Subcutaneous abdominal adipose tissue (tissue), 5 donors: ENCODE measurements around the gene URI1.

ENCODE experiments used
- H3K27ac ChIP-seq: one replicate; pipeline ENCODE4 v1.7.0; 2013; ENCODE audit warnings: low read depth, mild to moderate bottlenecking, inconsistent platforms, low read length, moderate library complexity
- H3K27me3 ChIP-seq, 5 donors: one replicate each; pipeline ENCODE4 v1.7.0; 2013; ENCODE audit warnings: low read length in 5 of 5, inconsistent platforms in 1 of 5; ENCODE audit not compliant: control insufficient read depth in 5 of 5, insufficient read depth in 4 of 5
- H3K36me3 ChIP-seq, 5 donors: one replicate each; pipeline ENCODE4 v1.7.0; 2013; ENCODE audit warnings: low read length in 5 of 5; ENCODE audit not compliant: control insufficient read depth in 5 of 5, insufficient read depth in 5 of 5
- H3K4me1 ChIP-seq, 5 donors: one replicate each; pipeline ENCODE4 v1.7.0; 2013; ENCODE audit warnings: low read length in 5 of 5, mild to moderate bottlenecking in 3 of 5, moderate library complexity in 1 of 5; ENCODE audit not compliant: control insufficient read depth in 5 of 5, insufficient read depth in 5 of 5
- H3K4me3 ChIP-seq, 5 donors: one replicate each; pipeline ENCODE4 v1.7.0; 2013; ENCODE audit warnings: low read length in 5 of 5, low read depth in 1 of 5
- H3K9ac ChIP-seq, 5 donors: one replicate each; pipeline ENCODE4 v1.7.0; 2013; ENCODE audit warnings: low read length in 5 of 5, mild to moderate bottlenecking in 4 of 5, moderate library complexity in 3 of 5
- H3K9me3 ChIP-seq, 5 donors: one replicate each; pipeline ENCODE4 v1.7.0; 2013; ENCODE audit warnings: low read length in 5 of 5; ENCODE audit not compliant: control insufficient read depth in 5 of 5
- donor health status: healthy.
- donor health status: healthy.
- donor health status: healthy.
- donor health status: healthy.
- donor health status: healthy.

URI1 gene

DNA sequence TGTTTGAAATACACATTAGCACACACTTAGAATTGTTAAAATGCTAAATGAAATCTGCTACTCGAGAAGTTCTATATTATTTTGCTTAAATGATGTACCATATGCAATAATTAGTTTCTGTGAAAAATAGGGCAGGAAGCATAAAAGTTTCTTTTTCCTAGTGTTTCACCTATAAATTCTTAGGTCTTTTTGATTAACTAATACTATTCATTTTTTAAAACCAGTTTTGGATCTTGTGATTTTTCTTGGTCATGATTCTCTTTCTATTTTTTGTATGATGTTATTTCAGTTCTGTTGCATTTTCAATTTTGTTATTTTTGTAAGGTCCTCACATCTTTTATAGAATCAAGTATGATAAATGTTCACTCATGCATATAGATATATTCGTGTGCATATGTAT, 66.1 kb downstream of the URI1 start:
- H3K9me3 ChIP-seq = no peaks in the 10 kb centered on the region
- no peak overlapping the region for H3K27ac ChIP-seq
- peaks cover 21 to 36% (median 32%) of the 10 kb centered on the region in 5 donors for H3K36me3 ChIP-seq

DNA sequence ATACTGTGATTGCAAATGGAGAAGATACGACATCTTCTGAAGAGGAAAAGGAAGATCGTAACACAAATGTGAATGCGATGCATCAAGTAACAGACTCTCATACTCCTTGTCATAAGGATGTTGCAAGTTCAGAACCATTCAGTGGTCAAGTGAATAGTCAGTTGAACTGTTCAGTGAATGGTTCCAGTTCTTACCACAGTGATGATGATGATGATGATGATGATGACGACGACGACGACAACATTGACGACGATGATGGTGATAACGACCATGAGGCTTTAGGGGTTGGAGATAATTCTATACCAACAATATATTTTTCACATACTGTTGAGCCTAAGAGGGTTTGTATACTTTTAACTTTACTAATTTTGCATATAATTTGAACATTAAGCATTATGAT, 67.0 kb downstream of the URI1 start:
- peaks cover 21 to 38% (median 32%) of the 10 kb centered on the region in 5 donors for H3K36me3 ChIP-seq
- H3K9ac ChIP-seq = no peak overlapping the region
- no peak overlapping the region for H3K4me3 ChIP-seq
- H3K4me1 ChIP-seq = no peaks in the 10 kb centered on the region
- no peak overlapping the region for H3K27ac ChIP-seq
- H3K27me3 ChIP-seq = no peaks in the 10 kb centered on the region
- no peaks in the 10 kb centered on the region for H3K9me3 ChIP-seq

More for the DNA sequence above, 66.1 kb downstream of the URI1 start:
- Histone ChIP-seq H3K4me1 (no peaks in the 10 kb centered on the region), H3K9ac (no peak overlapping the region), H3K27me3 (no peaks in the 10 kb centered on the region), H3K4me3 (no peak overlapping the region)

DNA sequence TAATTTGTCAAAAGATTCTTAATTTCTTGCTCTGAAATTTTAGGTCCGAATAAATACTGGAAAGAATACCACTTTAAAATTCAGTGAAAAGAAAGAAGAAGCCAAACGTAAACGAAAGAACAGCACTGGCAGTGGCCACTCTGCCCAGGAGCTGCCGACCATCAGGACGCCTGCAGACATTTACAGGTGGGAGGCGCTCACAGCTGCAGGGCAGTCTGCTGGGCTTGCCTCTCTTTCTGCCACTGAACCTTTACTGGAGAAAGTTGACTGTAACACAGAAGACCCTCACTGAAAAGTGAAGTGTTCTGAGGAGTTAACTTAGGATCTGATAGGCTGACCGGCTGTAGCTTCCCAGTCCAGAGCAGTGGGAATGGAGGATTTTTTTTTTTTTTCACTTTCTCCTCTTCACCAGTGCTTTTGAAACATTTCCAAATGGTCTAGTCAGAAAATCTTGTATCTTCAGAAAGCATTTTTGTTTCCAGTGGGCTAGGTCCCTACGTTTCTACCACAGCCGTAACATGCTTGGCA, 69.1 kb downstream of the URI1 start:
- Histone ChIP-seq H3K4me1 (no peaks in the 10 kb centered on the region), H3K9ac (no peak overlapping the region), H3K9me3 (no peaks in the 10 kb centered on the region), H3K27ac (no peak overlapping the region), H3K36me3 (peaks cover 25 to 42% (median 39%) of the 10 kb centered on the region in 5 donors), H3K27me3 (no peaks in the 10 kb centered on the region), H3K4me3 (no peak overlapping the region)

DNA sequence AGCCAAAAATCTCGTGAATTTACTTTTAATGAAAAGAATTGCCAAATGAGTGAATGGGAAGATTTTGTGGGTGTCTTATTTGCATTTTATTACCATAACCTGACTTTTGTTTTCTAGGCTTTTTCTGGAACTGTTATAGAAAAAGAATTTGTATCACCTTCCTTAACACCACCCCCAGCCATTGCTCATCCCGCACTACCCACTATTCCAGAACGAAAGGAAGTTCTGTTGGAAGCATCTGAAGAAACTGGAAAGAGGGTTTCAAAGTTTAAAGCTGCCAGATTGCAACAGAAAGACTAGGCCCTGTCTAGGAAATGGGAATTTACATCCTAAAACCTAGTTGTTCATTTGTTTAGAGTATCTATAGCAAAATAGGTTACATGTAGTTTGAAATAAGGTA, 72.7 kb downstream of the URI1 start:
- Histone ChIP-seq H3K27ac (no peak overlapping the region), H3K4me1 (no peaks in the 10 kb centered on the region), H3K27me3 (no peaks in the 10 kb centered on the region), H3K9ac (no peak overlapping the region), H3K9me3 (no peaks in the 10 kb centered on the region), H3K36me3 (peaks cover 17 to 34% (median 26%) of the 10 kb centered on the region in 5 donors), H3K4me3 (no peak overlapping the region)

DNA sequence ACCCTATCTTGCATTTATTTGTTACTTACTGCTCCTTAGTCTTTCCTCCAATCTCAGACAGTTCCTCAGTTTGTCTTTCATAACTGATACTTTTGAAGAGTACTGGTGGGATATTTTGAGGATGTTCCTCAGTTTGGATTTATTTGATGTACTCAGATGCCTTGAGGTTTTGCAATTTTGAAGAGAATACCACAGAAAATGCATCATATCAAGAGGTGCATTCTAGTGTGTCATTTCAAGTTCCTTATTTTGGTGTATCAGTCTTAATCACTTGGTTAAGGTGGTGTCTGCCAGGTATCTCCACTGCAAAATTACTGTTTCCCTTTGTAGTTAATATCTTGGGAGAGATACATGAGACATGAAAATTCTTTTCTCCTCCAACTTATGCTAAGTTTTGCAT, 75.1 kb downstream of the URI1 start:
- H3K9ac ChIP-seq = no peak overlapping the region
- no peaks in the 10 kb centered on the region for H3K4me1 ChIP-seq
- no peak overlapping the region for H3K4me3 ChIP-seq
- H3K36me3 ChIP-seq = peaks cover 12 to 21% (median 13%) of the 10 kb centered on the region in 5 donors
- no peaks in the 10 kb centered on the region for H3K27me3 ChIP-seq
- no peak overlapping the region for H3K27ac ChIP-seq
- H3K9me3 ChIP-seq = no peaks in the 10 kb centered on the region

DNA sequence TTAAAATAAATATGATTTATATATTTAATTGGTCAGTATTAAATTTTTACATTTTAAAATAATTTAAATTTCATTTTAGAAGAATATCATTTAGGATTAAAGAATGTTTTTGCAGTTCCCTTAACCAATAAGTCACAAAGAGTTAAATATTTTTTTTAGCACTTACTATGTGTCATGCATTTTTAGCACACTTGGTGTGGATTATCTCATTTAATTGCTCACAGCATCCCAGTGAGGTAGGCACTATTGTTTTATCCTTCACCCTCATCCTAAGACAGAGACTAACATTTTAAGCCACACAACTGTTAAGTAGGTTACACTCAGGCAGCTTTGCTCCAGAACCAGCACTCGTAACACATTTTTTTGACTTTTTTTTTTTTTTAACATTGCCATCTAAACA, 78.2 kb downstream of the URI1 start:
- H3K27ac ChIP-seq = no peak overlapping the region
- H3K27me3 ChIP-seq = no peaks in the 10 kb centered on the region
- H3K4me3 ChIP-seq = no peak overlapping the region
- H3K36me3 ChIP-seq = peaks cover 2 to 16% (median 2%) of the 10 kb centered on the region in 5 donors
- no peaks in the 10 kb centered on the region for H3K9me3 ChIP-seq
- no peaks in the 10 kb centered on the region for H3K4me1 ChIP-seq
- H3K9ac ChIP-seq = no peak overlapping the region

DNA sequence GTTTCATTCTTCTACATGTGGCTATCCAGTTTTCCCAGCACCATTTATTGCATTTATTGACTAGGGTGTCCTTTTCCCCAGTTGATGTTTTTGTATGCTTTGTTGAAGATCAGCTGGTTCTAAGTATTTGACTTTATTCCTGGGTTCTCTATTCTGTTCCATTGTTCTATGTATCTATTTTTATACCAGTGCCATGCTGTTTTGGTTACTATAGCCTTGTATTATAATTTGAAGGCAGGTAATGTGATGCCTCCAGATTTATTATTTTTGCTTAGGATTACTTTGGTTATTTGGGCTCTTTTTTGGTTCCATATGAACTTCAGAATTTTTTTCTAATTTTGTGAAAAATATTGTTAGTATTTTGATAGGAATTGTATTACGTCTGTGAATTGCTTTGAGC, 80.6 kb downstream of the URI1 start:
- Histone ChIP-seq H3K36me3 (peaks cover 0 to 9% (median 2%) of the 10 kb centered on the region in 5 donors), H3K9ac (no peak overlapping the region), H3K9me3 (no peaks in the 10 kb centered on the region), H3K27me3 (no peaks in the 10 kb centered on the region), H3K4me3 (no peak overlapping the region), H3K27ac (no peak overlapping the region), H3K4me1 (no peaks in the 10 kb centered on the region)

DNA sequence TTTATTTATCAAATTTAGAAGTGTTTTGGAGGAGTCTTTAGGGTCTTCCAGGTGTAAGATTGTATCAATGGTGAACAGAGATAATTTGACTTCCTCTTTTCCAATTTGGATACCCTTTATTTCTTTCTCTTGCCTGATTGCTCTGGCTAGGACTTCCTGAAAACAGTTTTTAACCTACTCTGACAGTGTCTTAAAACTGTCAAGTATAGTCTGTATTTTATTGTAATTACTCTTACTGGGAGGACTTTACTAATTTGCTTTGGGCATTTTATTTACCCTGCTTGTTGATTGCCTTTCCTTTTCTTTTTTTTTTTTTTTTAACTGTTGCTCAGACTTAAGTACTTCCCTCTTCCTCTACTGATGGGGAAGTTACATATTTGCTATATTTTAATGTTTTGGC, 81.3 kb downstream of the URI1 start:
- Histone ChIP-seq H3K27me3 (no peaks in the 10 kb centered on the region), H3K36me3 (peaks cover 0 to 5% (median 2%) of the 10 kb centered on the region in 5 donors), H3K9ac (no peak overlapping the region), H3K27ac (no peak overlapping the region), H3K4me1 (no peaks in the 10 kb centered on the region), H3K4me3 (no peak overlapping the region), H3K9me3 (no peaks in the 10 kb centered on the region)

DNA sequence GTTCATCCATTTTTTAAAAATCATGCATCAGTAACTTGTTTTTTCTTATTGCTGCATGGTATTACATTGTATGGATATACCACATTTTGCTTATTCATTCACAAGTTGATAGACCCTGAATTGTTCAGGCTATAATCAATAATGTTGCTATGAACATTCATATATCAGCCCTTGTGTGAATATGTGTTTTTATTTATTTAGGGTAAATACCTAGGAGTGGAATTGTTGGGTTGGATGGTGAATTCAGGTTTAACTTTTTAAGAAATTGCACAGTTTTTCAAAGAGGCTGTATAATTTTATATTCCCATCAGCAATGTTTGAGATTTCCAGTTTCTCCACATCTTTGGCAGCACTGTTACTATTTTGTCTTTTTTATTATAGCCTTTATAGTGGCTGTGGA, 82.1 kb downstream of the URI1 start:
- Histone ChIP-seq H3K27ac (no peak overlapping the region), H3K9me3 (no peaks in the 10 kb centered on the region)

DNA sequence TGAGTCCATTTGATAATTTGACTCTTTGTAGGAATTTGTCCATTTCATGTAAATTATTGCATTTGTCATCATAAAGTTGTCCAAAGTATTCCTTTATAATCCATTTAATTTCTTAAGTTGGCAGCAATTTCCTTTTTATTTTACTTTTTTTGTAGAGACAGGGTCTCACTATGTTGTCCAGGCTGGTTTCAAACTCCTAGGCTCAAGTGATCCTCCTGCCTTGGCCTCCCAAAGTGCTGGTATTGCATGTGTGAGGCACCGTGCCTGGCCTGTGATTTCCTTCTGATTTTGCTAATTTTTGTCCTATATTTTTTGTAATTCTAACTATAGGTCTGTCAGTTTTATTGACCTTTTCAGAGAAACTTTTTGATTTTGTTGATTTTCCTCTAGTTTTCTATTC, 84.9 kb downstream of the URI1 start:
- Histone ChIP-seq H3K9me3 (no peaks in the 10 kb centered on the region), H3K36me3 (peaks cover 0 to 13% (median 4%) of the 10 kb centered on the region in 5 donors), H3K27ac (no peak overlapping the region), H3K27me3 (no peaks in the 10 kb centered on the region), H3K4me1 (no peaks in the 10 kb centered on the region), H3K9ac (no peak overlapping the region), H3K4me3 (no peak overlapping the region)

More for the DNA sequence above, 82.1 kb downstream of the URI1 start:
- H3K4me1 ChIP-seq = no peaks in the 10 kb centered on the region
- no peak overlapping the region for H3K4me3 ChIP-seq
- no peaks in the 10 kb centered on the region for H3K27me3 ChIP-seq
- H3K36me3 ChIP-seq = peaks cover 0 to 5% (median 0%) of the 10 kb centered on the region in 5 donors
- no peak overlapping the region for H3K9ac ChIP-seq
